ENCODE results near the gene PTPRH.

Gene PTPRH

DNA sequence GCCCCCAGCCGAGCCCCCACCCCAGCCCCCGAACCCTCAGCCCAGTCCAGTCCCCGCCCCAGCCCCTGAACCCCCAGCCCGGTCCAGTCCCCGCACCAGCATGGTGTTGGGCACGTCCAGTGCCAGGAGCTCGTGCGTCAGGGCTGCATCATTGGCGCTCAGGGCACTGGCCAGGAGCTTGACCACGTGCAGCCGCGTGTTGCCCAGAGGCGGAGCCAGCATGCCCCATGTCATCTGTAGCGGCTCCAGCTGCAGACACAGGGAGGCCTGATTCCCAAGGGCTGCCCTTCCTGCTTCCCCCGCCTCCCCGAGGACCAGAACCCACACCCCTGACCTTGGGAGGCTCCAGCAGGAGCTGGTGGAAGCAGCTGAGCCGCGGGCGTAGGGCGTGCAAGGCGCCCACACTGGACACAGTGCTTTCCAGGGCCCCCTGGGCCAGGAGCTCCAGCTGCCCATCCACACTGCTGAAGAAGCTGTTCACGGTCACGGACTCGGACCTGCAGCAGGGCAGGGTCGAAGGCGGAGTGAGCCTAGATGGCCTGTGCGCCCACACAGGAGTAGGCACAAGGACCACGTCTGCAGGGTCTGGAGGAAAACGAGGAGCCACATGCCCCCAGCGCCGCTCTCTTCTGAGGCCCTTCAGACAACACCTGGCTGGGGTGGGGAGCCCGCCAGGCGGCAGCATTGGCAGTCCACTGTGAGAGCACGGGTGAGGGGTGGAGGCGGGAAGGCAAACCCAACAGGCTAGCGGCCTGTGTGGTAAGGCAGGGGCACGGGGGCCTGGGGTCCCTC lies 32.0 kb upstream of the PTPRH start:
- Histone ChIP-seq H3K4me2 (ENCODE audit: low read length) (no peak overlapping the region), H3K4ac (ENCODE audit: low read depth, low read length) (no peak overlapping the region), H3K27ac (ENCODE audit: low read depth, low read length) (no peak overlapping the region), H3K9ac (ENCODE audit: low read length) (no peak overlapping the region), H4K8ac (ENCODE audit: low read depth, low read length) (no peak overlapping the region), H3K56ac (ENCODE audit: low read length) (no peak overlapping the region), H3K23ac (ENCODE audit: low read length) (no peak overlapping the region), H4K5ac (ENCODE audit: low read length) (no peak overlapping the region), H3K79me2 (ENCODE audit: control insufficient read depth, insufficient read depth, low read length) (no peaks in the 10 kb centered on the region), H3K36me3 (ENCODE audit: control insufficient read depth, insufficient read depth, low read length) (peaks cover 19% of the 10 kb centered on the region), H2BK15ac (replicated peaks; ENCODE audit: low read depth) (no peak overlapping the region), H3K4me1 (ENCODE audit: control insufficient read depth, low read depth, low read length) (no peaks in the 10 kb centered on the region), H3K27me3 (ENCODE audit: insufficient read depth, low read length, poor library complexity) (no peaks in the 10 kb centered on the region), H3K79me1 (ENCODE audit: low read length) (no peaks in the 10 kb centered on the region), H2AK5ac (ENCODE audit: low read length) (no peak overlapping the region), H2BK5ac (ENCODE audit: low read length) (no peak overlapping the region), H2BK120ac (ENCODE audit: low read depth, low read length) (no peak overlapping the region), H3K18ac (ENCODE audit: low read length) (no peak overlapping the region), H3K4me3 (ENCODE audit: low read length) (no peak overlapping the region)
- no CpG with 5 or more reads among the region's 37 CpGs for WGBS (ENCODE audit: extremely low coverage, insufficient coverage, low lambda C conversion rate)
- no peak for DNase-seq

DNA sequence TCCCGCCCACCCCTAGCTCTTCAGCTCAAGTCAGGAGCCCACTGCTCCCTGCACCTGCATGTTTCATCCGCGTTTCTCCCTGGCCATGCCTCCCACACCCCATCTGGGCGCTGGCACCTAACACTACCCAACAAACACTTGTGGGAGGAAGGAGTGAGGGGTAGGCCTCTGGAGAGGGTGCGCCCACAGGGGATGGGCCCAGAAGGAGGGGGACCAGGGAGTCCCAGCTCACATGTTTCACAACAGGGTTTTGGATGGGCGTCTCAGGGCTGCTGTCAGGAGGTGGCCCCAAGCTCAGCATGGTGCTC lies 31.4 kb upstream of the PTPRH start:
- H3K4me3 ChIP-seq (ENCODE audit: low read length) = no peak overlapping the region
- H4K5ac ChIP-seq (ENCODE audit: low read length) = no peak overlapping the region
- no peak overlapping the region for H3K56ac ChIP-seq (ENCODE audit: low read length)
- H4K8ac ChIP-seq (ENCODE audit: low read depth, low read length) = no peak overlapping the region
- no peaks in the 10 kb centered on the region for H3K79me1 ChIP-seq (ENCODE audit: low read length)
- H3K27me3 ChIP-seq (ENCODE audit: insufficient read depth, low read length, poor library complexity) = no peaks in the 10 kb centered on the region
- peaks cover 17% of the 10 kb centered on the region for H3K36me3 ChIP-seq (ENCODE audit: control insufficient read depth, insufficient read depth, low read length)
- DNase-seq = no peak
- no peak overlapping the region for H3K23ac ChIP-seq (ENCODE audit: low read length)
- no CpG with 5 or more reads among the region's 6 CpGs for WGBS (ENCODE audit: extremely low coverage, insufficient coverage, low lambda C conversion rate)
- no peaks in the 10 kb centered on the region for H3K79me2 ChIP-seq (ENCODE audit: control insufficient read depth, insufficient read depth, low read length)
- H2BK120ac ChIP-seq (ENCODE audit: low read depth, low read length) = no peak overlapping the region
- no peak overlapping the region for H2BK15ac ChIP-seq (replicated peaks; ENCODE audit: low read depth)
- no peaks in the 10 kb centered on the region for H3K4me1 ChIP-seq (ENCODE audit: control insufficient read depth, low read depth, low read length)
- H3K27ac ChIP-seq (ENCODE audit: low read depth, low read length) = no peak overlapping the region
- H3K9ac ChIP-seq (ENCODE audit: low read length) = no peak overlapping the region
- H2AK5ac ChIP-seq (ENCODE audit: low read length) = no peak overlapping the region
- H3K4ac ChIP-seq (ENCODE audit: low read depth, low read length) = no peak overlapping the region
- H2BK5ac ChIP-seq (ENCODE audit: low read length) = no peak overlapping the region
- H3K18ac ChIP-seq (ENCODE audit: low read length) = no peak overlapping the region
- H3K4me2 ChIP-seq (ENCODE audit: low read length) = no peak overlapping the region

DNA sequence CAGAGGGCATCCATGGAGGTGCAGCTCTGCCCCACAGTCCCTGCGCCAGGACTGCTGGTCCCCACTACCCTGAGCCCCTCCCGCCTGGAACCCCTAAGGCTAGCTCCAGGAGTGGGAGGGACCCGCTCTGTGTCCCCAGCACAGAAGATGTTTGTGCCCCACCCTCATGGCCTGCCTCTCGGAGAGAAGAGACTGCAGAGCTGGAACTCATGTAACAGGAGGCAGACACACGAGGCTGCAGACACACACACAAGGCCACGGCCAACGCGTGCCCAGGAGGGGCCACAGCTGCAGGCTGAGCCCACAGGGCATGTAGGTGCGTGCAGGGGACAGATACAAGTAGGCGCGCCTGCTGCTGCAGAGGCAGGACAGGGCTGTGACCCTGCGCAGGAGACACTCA lies 29.7 kb upstream of the PTPRH start:
- H2BK120ac ChIP-seq (ENCODE audit: low read depth, low read length) = no peak overlapping the region
- H2BK5ac ChIP-seq (ENCODE audit: low read length) = no peak overlapping the region
- no CpG with 5 or more reads among the region's 12 CpGs for WGBS (ENCODE audit: extremely low coverage, insufficient coverage, low lambda C conversion rate)
- H4K5ac ChIP-seq (ENCODE audit: low read length) = no peak overlapping the region
- H3K18ac ChIP-seq (ENCODE audit: low read length) = no peak overlapping the region
- H3K79me2 ChIP-seq (ENCODE audit: control insufficient read depth, insufficient read depth, low read length) = no peaks in the 10 kb centered on the region
- DNase-seq = no peak
- no peak overlapping the region for H2BK15ac ChIP-seq (replicated peaks; ENCODE audit: low read depth)
- no peaks in the 10 kb centered on the region for H3K27me3 ChIP-seq (ENCODE audit: insufficient read depth, low read length, poor library complexity)
- no peak overlapping the region for H3K56ac ChIP-seq (ENCODE audit: low read length)
- no peak overlapping the region for H3K4ac ChIP-seq (ENCODE audit: low read depth, low read length)
- no peak overlapping the region for H3K4me2 ChIP-seq (ENCODE audit: low read length)
- H3K9ac ChIP-seq (ENCODE audit: low read length) = no peak overlapping the region
- no peak overlapping the region for H4K8ac ChIP-seq (ENCODE audit: low read depth, low read length)
- no peaks in the 10 kb centered on the region for H3K79me1 ChIP-seq (ENCODE audit: low read length)
- no peak overlapping the region for H2AK5ac ChIP-seq (ENCODE audit: low read length)
- no peak overlapping the region for H3K23ac ChIP-seq (ENCODE audit: low read length)
- no peak overlapping the region for H3K4me3 ChIP-seq (ENCODE audit: low read length)
- no peak overlapping the region for H3K27ac ChIP-seq (ENCODE audit: low read depth, low read length)
- H3K4me1 ChIP-seq (ENCODE audit: control insufficient read depth, low read depth, low read length) = no peaks in the 10 kb centered on the region
- H3K36me3 ChIP-seq (ENCODE audit: control insufficient read depth, insufficient read depth, low read length) = peaks cover 12% of the 10 kb centered on the region

DNA sequence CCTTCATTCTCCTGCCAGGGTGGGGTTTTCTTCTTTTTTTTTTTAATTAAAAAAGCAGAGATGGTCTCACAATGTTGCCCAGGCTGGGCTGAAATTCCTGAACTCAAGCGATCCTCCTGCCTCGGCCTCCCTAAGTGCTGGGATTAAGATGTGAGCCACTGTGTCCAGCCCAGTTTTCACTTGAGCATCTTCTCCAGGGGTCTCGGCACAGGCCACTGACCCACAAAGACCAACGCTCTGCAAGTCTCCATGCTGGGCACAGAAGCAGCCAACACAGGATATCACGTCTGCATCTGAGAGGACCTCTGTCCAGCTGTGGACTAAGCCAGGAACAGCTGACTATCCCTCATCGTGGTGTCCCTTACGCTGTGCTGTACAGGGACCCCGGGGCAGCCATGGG lies 28.7 kb upstream of the PTPRH start:
- Histone ChIP-seq H3K56ac (ENCODE audit: low read length) (no peak overlapping the region), H3K27me3 (ENCODE audit: insufficient read depth, low read length, poor library complexity) (no peaks in the 10 kb centered on the region), H2BK15ac (replicated peaks; ENCODE audit: low read depth) (no peak overlapping the region), H2AK5ac (ENCODE audit: low read length) (no peak overlapping the region), H2BK5ac (ENCODE audit: low read length) (no peak overlapping the region), H3K18ac (ENCODE audit: low read length) (no peak overlapping the region), H3K4ac (ENCODE audit: low read depth, low read length) (no peak overlapping the region), H2BK120ac (ENCODE audit: low read depth, low read length) (no peak overlapping the region), H3K36me3 (ENCODE audit: control insufficient read depth, insufficient read depth, low read length) (peaks cover 10% of the 10 kb centered on the region), H4K8ac (ENCODE audit: low read depth, low read length) (no peak overlapping the region), H3K4me3 (ENCODE audit: low read length) (no peak overlapping the region), H3K4me1 (ENCODE audit: control insufficient read depth, low read depth, low read length) (no peaks in the 10 kb centered on the region), H3K79me1 (ENCODE audit: low read length) (no peaks in the 10 kb centered on the region), H4K5ac (ENCODE audit: low read length) (no peak overlapping the region), H3K23ac (ENCODE audit: low read length) (no peak overlapping the region), H3K79me2 (ENCODE audit: control insufficient read depth, insufficient read depth, low read length) (no peaks in the 10 kb centered on the region), H3K9ac (ENCODE audit: low read length) (no peak overlapping the region), H3K27ac (ENCODE audit: low read depth, low read length) (no peak overlapping the region), H3K4me2 (ENCODE audit: low read length) (no peak overlapping the region)
- WGBS (ENCODE audit: extremely low coverage, insufficient coverage, low lambda C conversion rate) = no CpG with 5 or more reads among the region's 8 CpGs
- DNase-seq = no peak

DNA sequence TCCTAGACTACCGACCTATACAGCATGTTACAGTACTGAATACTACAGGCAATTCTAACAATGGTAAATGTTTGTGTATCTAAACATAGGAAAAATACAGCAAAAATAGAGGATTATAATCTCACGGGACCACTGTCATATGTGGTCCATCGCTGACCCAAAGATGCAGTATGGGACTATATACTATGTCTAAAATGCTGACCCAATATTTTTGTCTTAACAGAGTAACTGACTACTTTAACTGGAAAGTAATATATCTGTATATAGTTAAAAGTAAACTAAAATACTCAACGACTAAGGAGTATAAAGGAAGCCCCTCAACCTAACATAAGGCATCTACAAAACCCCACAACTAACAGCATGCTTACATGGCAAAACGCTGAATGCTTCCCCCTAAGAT lies 23.7 kb upstream of the PTPRH start:
- no CpG with 5 or more reads among the region's 5 CpGs for WGBS (ENCODE audit: extremely low coverage, insufficient coverage, low lambda C conversion rate)
- no peak for DNase-seq
- Histone ChIP-seq H3K79me2 (ENCODE audit: control insufficient read depth, insufficient read depth, low read length) (no peaks in the 10 kb centered on the region), H3K4me2 (ENCODE audit: low read length) (no peak overlapping the region), H3K18ac (ENCODE audit: low read length) (no peak overlapping the region), H2BK15ac (replicated peaks; ENCODE audit: low read depth) (no peak overlapping the region), H3K9ac (ENCODE audit: low read length) (no peak overlapping the region), H2AK5ac (ENCODE audit: low read length) (no peak overlapping the region), H3K56ac (ENCODE audit: low read length) (no peak overlapping the region), H2BK5ac (ENCODE audit: low read length) (no peak overlapping the region), H3K23ac (ENCODE audit: low read length) (no peak overlapping the region), H4K5ac (ENCODE audit: low read length) (no peak overlapping the region), H4K8ac (ENCODE audit: low read depth, low read length) (no peak overlapping the region), H3K27ac (ENCODE audit: low read depth, low read length) (no peak overlapping the region), H3K4me1 (ENCODE audit: control insufficient read depth, low read depth, low read length) (no peaks in the 10 kb centered on the region), H3K27me3 (ENCODE audit: insufficient read depth, low read length, poor library complexity) (no peaks in the 10 kb centered on the region), H3K36me3 (ENCODE audit: control insufficient read depth, insufficient read depth, low read length) (peaks cover 17% of the 10 kb centered on the region), H3K79me1 (ENCODE audit: low read length) (no peaks in the 10 kb centered on the region), H3K4me3 (ENCODE audit: low read length) (no peak overlapping the region), H3K4ac (ENCODE audit: low read depth, low read length) (no peak overlapping the region), H2BK120ac (ENCODE audit: low read depth, low read length) (no peak overlapping the region)

DNA sequence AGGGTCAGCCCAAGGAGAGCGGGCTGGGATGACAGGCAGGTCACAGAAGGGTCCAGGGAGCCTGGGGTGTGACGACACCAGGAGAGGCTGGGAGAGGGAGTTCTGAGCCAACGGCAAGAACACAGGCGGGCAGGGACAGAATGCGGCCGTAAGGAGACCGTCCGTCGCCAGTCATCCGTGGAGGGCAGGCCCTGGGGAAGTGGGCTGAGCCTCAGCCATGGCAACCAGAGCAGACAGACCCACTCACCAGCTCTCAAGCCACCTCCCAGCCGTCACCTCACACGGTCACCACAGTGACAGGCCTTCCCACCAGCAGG lies 22.9 kb upstream of the PTPRH start:
- Histone ChIP-seq H3K56ac (ENCODE audit: low read length) (no peak overlapping the region), H3K27me3 (ENCODE audit: insufficient read depth, low read length, poor library complexity) (no peaks in the 10 kb centered on the region), H3K27ac (ENCODE audit: low read depth, low read length) (no peak overlapping the region), H3K79me1 (ENCODE audit: low read length) (no peaks in the 10 kb centered on the region), H3K4me2 (ENCODE audit: low read length) (no peak overlapping the region), H3K4me1 (ENCODE audit: control insufficient read depth, low read depth, low read length) (no peaks in the 10 kb centered on the region), H3K18ac (ENCODE audit: low read length) (no peak overlapping the region), H3K36me3 (ENCODE audit: control insufficient read depth, insufficient read depth, low read length) (peaks cover 16% of the 10 kb centered on the region), H3K79me2 (ENCODE audit: control insufficient read depth, insufficient read depth, low read length) (no peaks in the 10 kb centered on the region), H2AK5ac (ENCODE audit: low read length) (no peak overlapping the region), H3K23ac (ENCODE audit: low read length) (no peak overlapping the region), H2BK120ac (ENCODE audit: low read depth, low read length) (no peak overlapping the region), H3K4me3 (ENCODE audit: low read length) (no peak overlapping the region), H2BK5ac (ENCODE audit: low read length) (no peak overlapping the region), H4K8ac (ENCODE audit: low read depth, low read length) (no peak overlapping the region), H3K9ac (ENCODE audit: low read length) (no peak overlapping the region), H4K5ac (ENCODE audit: low read length) (no peak overlapping the region), H3K4ac (ENCODE audit: low read depth, low read length) (no peak overlapping the region), H2BK15ac (replicated peaks; ENCODE audit: low read depth) (no peak overlapping the region)
- no CpG with 5 or more reads among the region's 12 CpGs for WGBS (ENCODE audit: extremely low coverage, insufficient coverage, low lambda C conversion rate)
- no peak for DNase-seq
